Fibroblast of skin of scalp (primary cell): ENCODE data around the gene CFAP97.
A peak's percentile ranks its signal among the peaks of the same experiment; 100 is the strongest.
"Not testable (repeated sequence)": the region's sequence is repeated elsewhere in the genome, so short reads cannot be mapped to it uniquely, and the experiment has no call there.

Experiments used
- DNase-seq: peaks from one replicate; pipeline ENCODE4 v3.0.0-alpha.2; 2013

Gene CFAP97

GRCh38 chr4:185221912-185222311, 18.1 kb upstream of the CFAP97 start:
- no peak for DNase-seq

GRCh38 chr4:185221491-185221890, 17.7 kb upstream of the CFAP97 start:
- DNase-seq: no peak

GRCh38 chr4:185219551-185220344, 15.9 kb upstream of the CFAP97 start:
- peak; percentile 86 for DNase-seq

GRCh38 chr4:185218312-185218711, 14.5 kb upstream of the CFAP97 start:
- no peak for DNase-seq

- no peak for DNase-seq
These were observed 13.7 kb upstream of the CFAP97 start for GRCh38 chr4:185217408-185217975.

- DNase-seq: peak; percentile 51
These were observed 11.5 kb upstream of the CFAP97 start for GRCh38 chr4:185215261-185215660.

GRCh38 chr4:185213877-185214276, 10.1 kb upstream of the CFAP97 start:
- DNase-seq: no peak

- DNase-seq: no peak
These were observed 8.8 kb upstream of the CFAP97 start for GRCh38 chr4:185212581-185212980.

GRCh38 chr4:185211641-185212040, 7.8 kb upstream of the CFAP97 start:
- DNase-seq: no peak

- DNase-seq: no peak
These were observed 7.2 kb upstream of the CFAP97 start for GRCh38 chr4:185211035-185211434.

GRCh38 chr4:185210102-185210981, 6.5 kb upstream of the CFAP97 start:
- peak; percentile 52 for DNase-seq

GRCh38 chr4:185209852-185210101, 6.0 kb upstream of the CFAP97 start:
- not testable (repeated sequence) for DNase-seq

- DNase-seq: peak; percentile 84
These were observed 5.4 kb upstream of the CFAP97 start, which contains the start of gene SNX25 for GRCh38 chr4:185209031-185209851. SNX25 (plus strand) TSS chr4:185209598; CDS start chr4:185209827, 229 bp downstream.

- DNase-seq: peak; percentile 54
These were observed 3.7 kb upstream of the CFAP97 start for GRCh38 chr4:185207466-185207865.

GRCh38 chr4:185205697-185206342, 2.0 kb upstream of the CFAP97 start:
- no peak for DNase-seq

- not testable (repeated sequence) for DNase-seq
These were observed 1.3 kb upstream of the CFAP97 start for GRCh38 chr4:185205073-185205472.

- peak; percentile 15 for DNase-seq
These were observed 574 bp upstream of the CFAP97 start for GRCh38 chr4:185204238-185204910.

GRCh38 chr4:185202984-185203485, 765 bp downstream of the CFAP97 start:
- no peak for DNase-seq

GRCh38 chr4:185201977-185202962, 1.5 kb downstream of the CFAP97 start:
- peak; percentile 21 for DNase-seq

- not testable (repeated sequence) for DNase-seq
These were observed 5.6 kb downstream of the CFAP97 start for GRCh38 chr4:185198189-185198588.
